ENCODE results near the gene C1orf116. TPM values are rescaled to one million over a fixed set of nuclear protein-coding genes. Genes with fewer than 3 reads are reported as not detected.

Gene C1orf116
- total RNA-seq, 1 experiment from 2014 or later = 2.4 TPM

DNA sequence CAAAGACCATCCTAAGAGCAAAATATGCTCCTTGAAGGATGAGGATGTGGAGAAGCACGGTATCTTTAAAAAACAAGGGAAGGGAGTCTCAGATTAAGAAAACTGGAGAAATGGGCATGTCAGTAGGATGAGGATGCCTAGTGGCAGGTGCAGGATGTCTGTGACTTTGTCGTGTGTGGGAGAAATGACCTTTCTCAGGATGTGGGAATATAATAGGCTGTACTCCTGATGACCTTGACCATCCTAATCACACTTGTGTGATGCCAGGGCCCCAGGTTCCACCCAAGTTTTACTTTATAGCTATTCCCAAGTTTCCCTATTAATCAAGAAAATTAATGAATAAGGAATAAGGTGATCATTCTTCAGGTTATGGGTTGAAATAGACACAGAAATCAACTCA lies 12.9 kb downstream of the C1orf116 start:
- DNase-seq (ENCODE audit: low spot score) (no peak), ATAC-seq (no peak)
- Mint-ChIP-seq H3K36me3 (no peaks in the 10 kb centered on the region; the same call in 1 of the 2 replicates), H3K4me3 (no peak overlapping the region), H3K4me1 (peaks cover 4% of the 10 kb centered on the region), H3K27ac (no peak overlapping the region), H3K27me3 (ENCODE audit: low read depth) (peaks cover 5% of the 10 kb centered on the region), H3K9me3 (no peaks in the 10 kb centered on the region)
- CTCF ChIA-PET = interaction anchor here (1.4 kb wide), 1 partner anchor 38 kb away, joined by 3 read pairs; no protein-coding TSS in a partner anchor
- TF ChIP-seq ZNF263 (CRISPR knock-in tag; IDR thresholded peaks at IDR 0.05; ENCODE audit: low read depth) (no peak), ELF4 (CRISPR knock-in tag; IDR thresholded peaks at IDR 0.05; ENCODE audit: low read depth) (no peak), ZBTB21 (CRISPR knock-in tag; IDR thresholded peaks at IDR 0.05; ENCODE audit: borderline replicate concordance) (no peak), FOXK1 (CRISPR knock-in tag; IDR thresholded peaks at IDR 0.05) (no peak), TCF7 (CRISPR knock-in tag; IDR thresholded peaks at IDR 0.05; ENCODE audit: low read depth) (no peak), OVOL2 (CRISPR knock-in tag; IDR thresholded peaks at IDR 0.05; ENCODE audit: borderline replicate concordance) (no peak), CBFB (CRISPR knock-in tag; IDR thresholded peaks at IDR 0.05; ENCODE audit: low read depth) (no peak), NFYB (CRISPR knock-in tag; conservative IDR thresholded peaks at IDR 0.05; ENCODE audit: low read depth) (no peak)
- TF ChIP-seq, protein P1, sequence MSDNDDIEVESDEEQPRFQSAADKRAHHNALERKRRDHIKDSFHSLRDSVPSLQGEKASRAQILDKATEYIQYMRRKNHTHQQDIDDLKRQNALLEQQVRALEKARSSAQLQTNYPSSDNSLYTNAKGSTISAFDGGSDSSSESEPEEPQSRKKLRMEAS (CRISPR knock-in tag; IDR thresholded peaks at IDR 0.05) = no peak
- TF ChIP-seq, protein P2, sequence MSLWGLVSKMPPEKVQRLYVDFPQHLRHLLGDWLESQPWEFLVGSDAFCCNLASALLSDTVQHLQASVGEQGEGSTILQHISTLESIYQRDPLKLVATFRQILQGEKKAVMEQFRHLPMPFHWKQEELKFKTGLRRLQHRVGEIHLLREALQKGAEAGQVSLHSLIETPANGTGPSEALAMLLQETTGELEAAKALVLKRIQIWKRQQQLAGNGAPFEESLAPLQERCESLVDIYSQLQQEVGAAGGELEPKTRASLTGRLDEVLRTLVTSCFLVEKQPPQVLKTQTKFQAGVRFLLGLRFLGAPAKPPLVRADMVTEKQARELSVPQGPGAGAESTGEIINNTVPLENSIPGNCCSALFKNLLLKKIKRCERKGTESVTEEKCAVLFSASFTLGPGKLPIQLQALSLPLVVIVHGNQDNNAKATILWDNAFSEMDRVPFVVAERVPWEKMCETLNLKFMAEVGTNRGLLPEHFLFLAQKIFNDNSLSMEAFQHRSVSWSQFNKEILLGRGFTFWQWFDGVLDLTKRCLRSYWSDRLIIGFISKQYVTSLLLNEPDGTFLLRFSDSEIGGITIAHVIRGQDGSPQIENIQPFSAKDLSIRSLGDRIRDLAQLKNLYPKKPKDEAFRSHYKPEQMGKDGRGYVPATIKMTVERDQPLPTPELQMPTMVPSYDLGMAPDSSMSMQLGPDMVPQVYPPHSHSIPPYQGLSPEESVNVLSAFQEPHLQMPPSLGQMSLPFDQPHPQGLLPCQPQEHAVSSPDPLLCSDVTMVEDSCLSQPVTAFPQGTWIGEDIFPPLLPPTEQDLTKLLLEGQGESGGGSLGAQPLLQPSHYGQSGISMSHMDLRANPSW (CRISPR knock-in tag; conservative IDR thresholded peaks at IDR 0.05; ENCODE audit: low read depth) = no peak
- POLR2A ChIA-PET = interaction anchor here (1.6 kb wide), 1 partner anchor 13 kb away, joined by 4 read pairs; the partner anchor contains the start of gene C1orf116

DNA sequence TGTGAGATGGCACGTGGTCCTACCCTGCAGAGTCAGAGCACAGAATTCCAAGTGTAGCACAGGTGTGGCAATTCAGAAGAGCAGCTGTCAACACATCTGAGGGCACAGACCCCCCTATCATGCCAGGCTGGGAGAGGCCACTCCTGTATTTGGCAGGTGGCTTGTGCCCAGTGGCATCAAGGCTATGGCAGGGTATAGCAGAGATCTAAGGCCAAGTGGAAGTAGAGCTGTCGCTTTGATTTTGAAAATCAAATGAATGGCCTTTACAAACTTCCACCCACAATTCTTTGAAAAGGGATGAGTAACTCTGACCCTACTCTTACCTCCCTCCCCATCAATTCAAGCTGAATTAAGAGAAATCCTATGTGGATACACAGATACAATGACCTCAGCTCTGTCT lies 13.4 kb downstream of the C1orf116 start:
- Mint-ChIP-seq H3K4me3 (no peak overlapping the region), H3K4me1 (no peaks in the 10 kb centered on the region), H3K27ac (no peak overlapping the region), H3K36me3 (no peaks in the 10 kb centered on the region; the same call in 1 of the 2 replicates), H3K27me3 (ENCODE audit: low read depth) (peaks cover 6% of the 10 kb centered on the region), H3K9me3 (no peaks in the 10 kb centered on the region)
- no peak for TF ChIP-seq RELA (CRISPR knock-in tag; IDR thresholded peaks at IDR 0.05; ENCODE audit: borderline replicate concordance)
- TF ChIP-seq, protein P3, sequence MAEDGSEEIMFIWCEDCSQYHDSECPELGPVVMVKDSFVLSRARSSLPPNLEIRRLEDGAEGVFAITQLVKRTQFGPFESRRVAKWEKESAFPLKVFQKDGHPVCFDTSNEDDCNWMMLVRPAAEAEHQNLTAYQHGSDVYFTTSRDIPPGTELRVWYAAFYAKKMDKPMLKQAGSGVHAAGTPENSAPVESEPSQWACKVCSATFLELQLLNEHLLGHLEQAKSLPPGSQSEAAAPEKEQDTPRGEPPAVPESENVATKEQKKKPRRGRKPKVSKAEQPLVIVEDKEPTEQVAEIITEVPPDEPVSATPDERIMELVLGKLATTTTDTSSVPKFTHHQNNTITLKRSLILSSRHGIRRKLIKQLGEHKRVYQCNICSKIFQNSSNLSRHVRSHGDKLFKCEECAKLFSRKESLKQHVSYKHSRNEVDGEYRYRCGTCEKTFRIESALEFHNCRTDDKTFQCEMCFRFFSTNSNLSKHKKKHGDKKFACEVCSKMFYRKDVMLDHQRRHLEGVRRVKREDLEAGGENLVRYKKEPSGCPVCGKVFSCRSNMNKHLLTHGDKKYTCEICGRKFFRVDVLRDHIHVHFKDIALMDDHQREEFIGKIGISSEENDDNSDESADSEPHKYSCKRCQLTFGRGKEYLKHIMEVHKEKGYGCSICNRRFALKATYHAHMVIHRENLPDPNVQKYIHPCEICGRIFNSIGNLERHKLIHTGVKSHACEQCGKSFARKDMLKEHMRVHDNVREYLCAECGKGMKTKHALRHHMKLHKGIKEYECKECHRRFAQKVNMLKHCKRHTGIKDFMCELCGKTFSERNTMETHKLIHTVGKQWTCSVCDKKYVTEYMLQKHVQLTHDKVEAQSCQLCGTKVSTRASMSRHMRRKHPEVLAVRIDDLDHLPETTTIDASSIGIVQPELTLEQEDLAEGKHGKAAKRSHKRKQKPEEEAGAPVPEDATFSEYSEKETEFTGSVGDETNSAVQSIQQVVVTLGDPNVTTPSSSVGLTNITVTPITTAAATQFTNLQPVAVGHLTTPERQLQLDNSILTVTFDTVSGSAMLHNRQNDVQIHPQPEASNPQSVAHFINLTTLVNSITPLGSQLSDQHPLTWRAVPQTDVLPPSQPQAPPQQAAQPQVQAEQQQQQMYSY (CRISPR knock-in tag; IDR thresholded peaks at IDR 0.05) = no peak
- TF ChIP-seq ZNF232 (CRISPR knock-in tag; IDR thresholded peaks at IDR 0.05) = no peak
- TF ChIP-seq, protein P4, sequence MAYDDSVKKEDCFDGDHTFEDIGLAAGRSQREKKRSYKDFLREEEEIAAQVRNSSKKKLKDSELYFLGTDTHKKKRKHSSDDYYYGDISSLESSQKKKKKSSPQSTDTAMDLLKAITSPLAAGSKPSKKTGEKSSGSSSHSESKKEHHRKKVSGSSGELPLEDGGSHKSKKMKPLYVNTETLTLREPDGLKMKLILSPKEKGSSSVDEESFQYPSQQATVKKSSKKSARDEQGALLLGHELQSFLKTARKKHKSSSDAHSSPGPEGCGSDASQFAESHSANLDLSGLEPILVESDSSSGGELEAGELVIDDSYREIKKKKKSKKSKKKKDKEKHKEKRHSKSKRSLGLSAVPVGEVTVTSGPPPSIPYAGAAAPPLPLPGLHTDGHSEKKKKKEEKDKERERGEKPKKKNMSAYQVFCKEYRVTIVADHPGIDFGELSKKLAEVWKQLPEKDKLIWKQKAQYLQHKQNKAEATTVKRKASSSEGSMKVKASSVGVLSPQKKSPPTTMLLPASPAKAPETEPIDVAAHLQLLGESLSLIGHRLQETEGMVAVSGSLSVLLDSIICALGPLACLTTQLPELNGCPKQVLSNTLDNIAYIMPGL (CRISPR knock-in tag; IDR thresholded peaks at IDR 0.05) = no peak
- TF ChIP-seq JUN (CRISPR knock-in tag; IDR thresholded peaks at IDR 0.05) = no peak
- no peak for TF ChIP-seq SOX15 (CRISPR knock-in tag; IDR thresholded peaks at IDR 0.05)
- TF ChIP-seq ZNF219 (CRISPR knock-in tag; IDR thresholded peaks at IDR 0.05; ENCODE audit: borderline replicate concordance) = no peak
- no peak for TF ChIP-seq ATF1 (CRISPR knock-in tag; IDR thresholded peaks at IDR 0.05)
- TF ChIP-seq TEAD4 (CRISPR knock-in tag; IDR thresholded peaks at IDR 0.05) = no peak
- no peak for TF ChIP-seq NFATC4 (CRISPR knock-in tag; IDR thresholded peaks at IDR 0.05)
- TF ChIP-seq, protein P5, sequence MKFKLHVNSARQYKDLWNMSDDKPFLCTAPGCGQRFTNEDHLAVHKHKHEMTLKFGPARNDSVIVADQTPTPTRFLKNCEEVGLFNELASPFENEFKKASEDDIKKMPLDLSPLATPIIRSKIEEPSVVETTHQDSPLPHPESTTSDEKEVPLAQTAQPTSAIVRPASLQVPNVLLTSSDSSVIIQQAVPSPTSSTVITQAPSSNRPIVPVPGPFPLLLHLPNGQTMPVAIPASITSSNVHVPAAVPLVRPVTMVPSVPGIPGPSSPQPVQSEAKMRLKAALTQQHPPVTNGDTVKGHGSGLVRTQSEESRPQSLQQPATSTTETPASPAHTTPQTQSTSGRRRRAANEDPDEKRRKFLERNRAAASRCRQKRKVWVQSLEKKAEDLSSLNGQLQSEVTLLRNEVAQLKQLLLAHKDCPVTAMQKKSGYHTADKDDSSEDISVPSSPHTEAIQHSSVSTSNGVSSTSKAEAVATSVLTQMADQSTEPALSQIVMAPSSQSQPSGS (CRISPR knock-in tag; IDR thresholded peaks at IDR 0.05; ENCODE audit: borderline replicate concordance, low read depth) = no peak
- no peak for TF ChIP-seq OVOL2 (CRISPR knock-in tag; IDR thresholded peaks at IDR 0.05; ENCODE audit: borderline replicate concordance)
- no peak for TF ChIP-seq FOXJ3 (CRISPR knock-in tag; IDR thresholded peaks at IDR 0.05; ENCODE audit: borderline replicate concordance)
- no peak for TF ChIP-seq HMGA2 (CRISPR knock-in tag; IDR thresholded peaks at IDR 0.05)
- TF ChIP-seq, protein P1 (CRISPR knock-in tag; IDR thresholded peaks at IDR 0.05) = no peak
- no peak for TF ChIP-seq CREB1 (CRISPR knock-in tag; IDR thresholded peaks at IDR 0.05)
- TF ChIP-seq NR1H2 (CRISPR knock-in tag; IDR thresholded peaks at IDR 0.05) = no peak
- no peak for DNase-seq (ENCODE audit: low spot score)
- CTCF ChIA-PET = interaction anchor here (1.4 kb wide), 1 partner anchor 37 kb away, joined by 3 read pairs; no protein-coding TSS in a partner anchor
- ATAC-seq = no peak
- POLR2A ChIA-PET = interaction anchor here (1.6 kb wide), 1 partner anchor 13 kb away, joined by 4 read pairs; the partner anchor contains the start of gene C1orf116
